ENCODE data around the gene RFXAP. TPM values are rescaled to one million over a fixed set of nuclear protein-coding genes. Genes with fewer than 3 reads are reported as not detected.
A peak's percentile ranks its signal among the peaks of the same experiment; 100 is the strongest.

The RFXAP gene
- total and polyA plus RNA-seq, 2 of the 4 experiments (the other 2 are of a cell fraction), result 0.54 to 2.7 TPM

GRCh38 chr13:36858290-36858689 is 39.3 kb downstream of the RFXAP start:
- in situ Hi-C loops (cut with MboI; ENCODE audit: low sequenced_read_pairs) (loop anchor here (5.0 kb wide), 1 partner anchor 124 kb away; no protein-coding TSS in a partner anchor), dilution Hi-C loops (cut with HindIII; ENCODE audit: low sequenced_read_pairs, unreplicated experiment) (loop anchor here (25.0 kb wide), 1 partner anchor 129 kb away; the partner anchor contains the start of gene ALG5), intact Hi-C loops (cut with micrococcal nuclease) (loop anchor here (1.0 to 2.0 kb wide), 2 partner anchors 61 to 123 kb away; no protein-coding TSS in a partner anchor)
- H3K27me3 ChIP-seq (ENCODE audit: control insufficient read depth, insufficient read depth, low read length), result no peaks in the 10 kb centered on the region
- peak overlapping the region; percentile 67; the same call in 1 of the 2 replicates for H2AK5ac ChIP-seq (ENCODE audit: low read depth, low read length)
- peaks cover 0 to 3% of the 10 kb centered on the region in 2 experiments; a peak in 2 of 4 replicates for H3K79me1 ChIP-seq (ENCODE audit: low read depth in 1 of 2, low read length in 2 of 2)
- H4K20me1 ChIP-seq (ENCODE audit: insufficient read depth, low read length), result no peaks in the 10 kb centered on the region
- H3K14ac ChIP-seq (replicated peaks; ENCODE audit: low read depth, low read length), result no peak overlapping the region
- H3K4ac ChIP-seq (ENCODE audit: low read depth, low read length), result peak overlapping the region; percentile 22; the same call in 1 of the 2 replicates
- H3K4me1 ChIP-seq (ENCODE audit: control insufficient read depth, insufficient read depth, low read length), result no peaks in the 10 kb centered on the region; the same call in 1 of the 2 replicates
- peaks cover 8% of the 10 kb centered on the region for H3K36me3 ChIP-seq (ENCODE audit: control insufficient read depth, insufficient read depth, low read length)
- TF ChIP-seq CTCF (conservative IDR thresholded peaks at IDR 0.05; ENCODE audit: low read depth, low read length) (peak; percentile 61), CEBPB (IDR thresholded peaks at IDR 0.05; ENCODE audit: low read depth, low read length) (no peak), RFX5 (IDR thresholded peaks at IDR 0.05; ENCODE audit: low read depth, low read length) (no peak), FOS (IDR thresholded peaks at IDR 0.05; ENCODE audit: low read depth, low read length) (no peak), RAD21 (IDR thresholded peaks at IDR 0.05; ENCODE audit: low read length) (peak; percentile 70), BHLHE40 (IDR thresholded peaks at IDR 0.05; ENCODE audit: low read depth, low read length) (no peak), ELK1 (IDR thresholded peaks at IDR 0.05; ENCODE audit: borderline replicate concordance, low read depth, low read length) (no peak), MAZ (IDR thresholded peaks at IDR 0.05; ENCODE audit: borderline replicate concordance, low read depth, low read length) (no peak), RCOR1 (IDR thresholded peaks at IDR 0.05; ENCODE audit: insufficient replicate concordance, low read length) (no peak), MXI1 (IDR thresholded peaks at IDR 0.05; ENCODE audit: borderline replicate concordance, low read depth, low read length) (no peak), CHD1 (IDR thresholded peaks at IDR 0.05; ENCODE audit: low read depth, low read length) (no peak), NFE2L2 (IDR thresholded peaks at IDR 0.05; ENCODE audit: low read depth, low read length) (no peak), MAFK (IDR thresholded peaks at IDR 0.05; ENCODE audit: low read depth, low read length) (no peak), POLR2A (IDR thresholded peaks at IDR 0.05; ENCODE audit: low read depth, low read length) (no peak), SMC3 (IDR thresholded peaks at IDR 0.05; ENCODE audit: low read depth, low read length) (peak; percentile 75)
- TF ChIP-seq, protein P1, sequence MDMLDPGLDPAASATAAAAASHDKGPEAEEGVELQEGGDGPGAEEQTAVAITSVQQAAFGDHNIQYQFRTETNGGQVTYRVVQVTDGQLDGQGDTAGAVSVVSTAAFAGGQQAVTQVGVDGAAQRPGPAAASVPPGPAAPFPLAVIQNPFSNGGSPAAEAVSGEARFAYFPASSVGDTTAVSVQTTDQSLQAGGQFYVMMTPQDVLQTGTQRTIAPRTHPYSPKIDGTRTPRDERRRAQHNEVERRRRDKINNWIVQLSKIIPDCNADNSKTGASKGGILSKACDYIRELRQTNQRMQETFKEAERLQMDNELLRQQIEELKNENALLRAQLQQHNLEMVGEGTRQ (IDR thresholded peaks at IDR 0.05; ENCODE audit: low read depth, low read length), result no peak
- POLR2A ChIA-PET (ENCODE audit: unreplicated experiment), result interaction anchor here (1.2 kb wide), 1 partner anchor 123 kb away, joined by 5 read pairs; no protein-coding TSS in a partner anchor
- H3K27ac ChIP-seq (ENCODE audit: insufficient read depth, low read length), result no peak overlapping the region
- peak; percentile 65 for DNase-seq
- peaks cover 7% of the 10 kb centered on the region; the same call in 1 of the 2 replicates for H3K9me1 ChIP-seq (ENCODE audit: insufficient read depth, low read length)
- peak; percentile 94 for ATAC-seq (ENCODE audit: low read depth)
- no peak overlapping the region for H3K18ac ChIP-seq (ENCODE audit: low read depth, low read length)
- no peak overlapping the region for H3K9ac ChIP-seq (ENCODE audit: low read depth, low read length)
- no peak overlapping the region for H2BK20ac ChIP-seq (ENCODE audit: low read depth, low read length)
- H3K23ac ChIP-seq (ENCODE audit: low read depth, low read length), result no peak overlapping the region
- H2BK5ac ChIP-seq (ENCODE audit: low read depth, low read length, poor library complexity, severe bottlenecking), result no peak overlapping the region
- peak overlapping the region; percentile 71 for H2AFZ ChIP-seq (replicated peaks; ENCODE audit: low read length, poor library complexity)
- no peak overlapping the region for H2BK15ac ChIP-seq (ENCODE audit: low read depth, low read length)
- no TSS peak for BruUV-seq (replicated peaks)
- CTCF ChIA-PET, result interaction anchor here (0.7 to 2.0 kb wide), 10 partner anchors 9 to 134 kb away, joined by 3 to 20 read pairs (median 5); no protein-coding TSS in a partner anchor
- H3K4me3 ChIP-seq (ENCODE audit: insufficient read depth, low read depth, low read length), result no peak overlapping the region
- 50% methylated on average over 1 of the region's 3 CpGs; no CpG with 5 or more reads in 1 of the 2 experiments for WGBS, 2 experiments (ENCODE audit: extremely low coverage in 2 of 2, insufficient read length in 1 of 2)
- H2BK120ac ChIP-seq (ENCODE audit: low read depth, low read length), result no peak overlapping the region
- no peak overlapping the region for H4K8ac ChIP-seq (ENCODE audit: low read depth in 2 of 2, low read length in 2 of 2)
- no peak overlapping the region for H4K5ac ChIP-seq (ENCODE audit: low read depth, low read length)
- no peak overlapping the region for H4K91ac ChIP-seq (ENCODE audit: insufficient read depth, low read depth, low read length)
- H3K56ac ChIP-seq (ENCODE audit: extremely low read depth, insufficient read depth, low read length), result no peak overlapping the region
- no peaks in the 10 kb centered on the region for H3K9me3 ChIP-seq (ENCODE audit: control insufficient read depth, insufficient read depth, low read length)
- no peak overlapping the region for H3K4me2 ChIP-seq (ENCODE audit: low read depth, low read length)
- H2AK9ac ChIP-seq (replicated peaks; ENCODE audit: low read depth, low read length, poor library complexity), result no peak overlapping the region

Measured in IMR-90 (cell line).